Measurements from ENCODE around the gene KCNQ1. TPM values are rescaled to one million over a fixed set of nuclear protein-coding genes. Genes with fewer than 3 reads are reported as not detected.

The KCNQ1 gene
- total and polyA plus RNA-seq, 2 of the 13 experiments (the other 11 are each of a cell fraction or from before 2014, with no cell fraction given): 0.02 to 0.08 TPM

DNA sequence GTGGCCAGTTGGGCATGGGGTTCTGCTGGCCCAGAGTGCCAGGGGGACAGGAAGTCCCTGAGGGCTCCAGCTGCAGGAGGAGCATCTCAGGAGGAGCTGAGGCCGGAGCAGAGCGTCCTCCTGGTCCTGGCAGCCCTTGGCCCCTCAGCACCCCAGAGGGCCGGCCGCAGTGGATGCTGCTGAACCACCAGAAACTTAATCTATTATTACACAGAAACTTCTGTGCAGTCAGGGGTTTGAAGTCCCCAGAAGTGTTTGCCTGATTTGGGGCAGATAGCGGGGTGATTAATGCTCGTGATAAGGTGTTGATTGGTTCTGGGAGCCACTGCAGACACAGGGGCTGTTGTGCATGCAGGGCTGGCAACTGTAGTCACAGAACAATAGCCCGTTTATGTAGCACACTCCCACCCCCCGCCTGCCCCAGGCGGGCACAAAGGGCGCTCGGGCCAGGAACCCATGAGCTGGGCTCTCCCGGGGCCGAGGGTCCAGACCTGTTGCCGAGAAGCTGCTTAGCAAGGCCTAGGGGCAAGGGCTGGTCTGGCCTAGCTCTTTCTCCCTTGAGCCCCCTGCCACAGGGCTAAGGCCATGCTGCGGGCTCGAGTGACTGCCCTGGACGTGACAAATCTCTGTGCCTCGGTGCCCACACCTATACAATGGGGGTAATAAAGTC, 284.0 kb downstream of the KCNQ1 start (continued):
- TF ChIP-seq, protein P1, sequence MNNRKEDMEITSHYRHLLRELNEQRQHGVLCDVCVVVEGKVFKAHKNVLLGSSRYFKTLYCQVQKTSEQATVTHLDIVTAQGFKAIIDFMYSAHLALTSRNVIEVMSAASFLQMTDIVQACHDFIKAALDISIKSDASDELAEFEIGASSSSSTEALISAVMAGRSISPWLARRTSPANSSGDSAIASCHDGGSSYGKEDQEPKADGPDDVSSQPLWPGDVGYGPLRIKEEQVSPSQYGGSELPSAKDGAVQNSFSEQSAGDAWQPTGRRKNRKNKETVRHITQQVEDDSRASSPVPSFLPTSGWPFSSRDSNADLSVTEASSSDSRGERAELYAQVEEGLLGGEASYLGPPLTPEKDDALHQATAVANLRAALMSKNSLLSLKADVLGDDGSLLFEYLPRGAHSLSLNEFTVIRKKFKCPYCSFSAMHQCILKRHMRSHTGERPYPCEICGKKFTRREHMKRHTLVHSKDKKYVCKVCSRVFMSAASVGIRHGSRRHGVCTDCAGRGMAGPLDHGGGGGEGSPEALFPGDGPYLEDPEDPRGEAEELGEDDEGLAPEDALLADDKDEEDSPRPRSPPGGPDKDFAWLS (CRISPR knock-in tag; IDR thresholded peaks at IDR 0.05; ENCODE audit: borderline replicate concordance): 0 out of 2 replicates have a peak, but pooled peaks have one; percentile 63
- no peak for TF ChIP-seq NR1H2 (CRISPR knock-in tag; IDR thresholded peaks at IDR 0.05; ENCODE audit: borderline replicate concordance, low read depth)
- 0 out of 2 replicates have a peak, but pooled peaks have one; percentile 61 for TF ChIP-seq SMAD9 (CRISPR knock-in tag; IDR thresholded peaks at IDR 0.05)
- TF ChIP-seq THAP11 (CRISPR knock-in tag; IDR thresholded peaks at IDR 0.05): peak; percentile 57; the same call in 1 of the 2 replicates
- TF ChIP-seq NR2F2 (IDR thresholded peaks at IDR 0.05; ENCODE audit: borderline replicate concordance, low read depth): no peak
- no peak for TF ChIP-seq ZNF7 (CRISPR knock-in tag; IDR thresholded peaks at IDR 0.05)
- no peak for TF ChIP-seq ZNF615 (CRISPR knock-in tag; IDR thresholded peaks at IDR 0.05; ENCODE audit: borderline replicate concordance)
- no peak for TF ChIP-seq ZNF660 (CRISPR knock-in tag; IDR thresholded peaks at IDR 0.05; ENCODE audit: borderline replicate concordance, low read depth)
- TF ChIP-seq, protein P2, sequence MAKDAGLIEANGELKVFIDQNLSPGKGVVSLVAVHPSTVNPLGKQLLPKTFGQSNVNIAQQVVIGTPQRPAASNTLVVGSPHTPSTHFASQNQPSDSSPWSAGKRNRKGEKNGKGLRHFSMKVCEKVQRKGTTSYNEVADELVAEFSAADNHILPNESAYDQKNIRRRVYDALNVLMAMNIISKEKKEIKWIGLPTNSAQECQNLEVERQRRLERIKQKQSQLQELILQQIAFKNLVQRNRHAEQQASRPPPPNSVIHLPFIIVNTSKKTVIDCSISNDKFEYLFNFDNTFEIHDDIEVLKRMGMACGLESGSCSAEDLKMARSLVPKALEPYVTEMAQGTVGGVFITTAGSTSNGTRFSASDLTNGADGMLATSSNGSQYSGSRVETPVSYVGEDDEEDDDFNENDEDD (CRISPR knock-in tag; IDR thresholded peaks at IDR 0.05; ENCODE audit: borderline replicate concordance): peak; percentile 41; the same call in 1 of the 2 replicates
- TF ChIP-seq, protein P3, sequence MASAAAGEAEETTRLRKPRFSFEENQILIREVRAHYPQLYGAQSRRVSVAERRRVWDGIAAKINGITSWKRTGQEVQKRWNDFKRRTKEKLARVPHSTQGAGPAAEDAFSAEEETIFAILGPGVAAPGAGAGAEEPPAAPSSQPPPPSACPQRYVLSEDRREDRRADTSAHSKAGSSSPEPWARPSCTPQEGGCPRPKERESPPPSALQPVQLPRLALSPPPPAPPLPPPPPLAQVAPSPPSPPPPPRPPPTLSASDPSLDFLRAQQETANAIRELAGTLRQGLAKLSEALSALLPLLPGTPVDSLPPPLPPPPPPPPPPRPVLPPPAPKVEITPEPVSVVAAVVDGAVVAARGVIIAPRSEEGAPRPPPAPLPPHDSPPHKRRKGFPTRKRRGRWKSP (CRISPR knock-in tag; IDR thresholded peaks at IDR 0.05): peak; percentile 69
- no peak for TF ChIP-seq CC2D1A (CRISPR knock-in tag; IDR thresholded peaks at IDR 0.05)
- TF ChIP-seq ERF (CRISPR knock-in tag; IDR thresholded peaks at IDR 0.05): peak; percentile 44
- peak; percentile 46; the same call in 1 of the 2 replicates for TF ChIP-seq ZNF543 (CRISPR knock-in tag; IDR thresholded peaks at IDR 0.05)
- no peak for TF ChIP-seq PAX8 (CRISPR knock-in tag; IDR thresholded peaks at IDR 0.05; ENCODE audit: borderline replicate concordance)
- peak; percentile 52; the same call in 1 of the 2 replicates for TF ChIP-seq NR2C2 (CRISPR knock-in tag; IDR thresholded peaks at IDR 0.05; ENCODE audit: borderline replicate concordance)
- TF ChIP-seq ZFX (CRISPR knock-in tag; IDR thresholded peaks at IDR 0.05; ENCODE audit: low read depth): peak; percentile 95
- TF ChIP-seq, protein P4, sequence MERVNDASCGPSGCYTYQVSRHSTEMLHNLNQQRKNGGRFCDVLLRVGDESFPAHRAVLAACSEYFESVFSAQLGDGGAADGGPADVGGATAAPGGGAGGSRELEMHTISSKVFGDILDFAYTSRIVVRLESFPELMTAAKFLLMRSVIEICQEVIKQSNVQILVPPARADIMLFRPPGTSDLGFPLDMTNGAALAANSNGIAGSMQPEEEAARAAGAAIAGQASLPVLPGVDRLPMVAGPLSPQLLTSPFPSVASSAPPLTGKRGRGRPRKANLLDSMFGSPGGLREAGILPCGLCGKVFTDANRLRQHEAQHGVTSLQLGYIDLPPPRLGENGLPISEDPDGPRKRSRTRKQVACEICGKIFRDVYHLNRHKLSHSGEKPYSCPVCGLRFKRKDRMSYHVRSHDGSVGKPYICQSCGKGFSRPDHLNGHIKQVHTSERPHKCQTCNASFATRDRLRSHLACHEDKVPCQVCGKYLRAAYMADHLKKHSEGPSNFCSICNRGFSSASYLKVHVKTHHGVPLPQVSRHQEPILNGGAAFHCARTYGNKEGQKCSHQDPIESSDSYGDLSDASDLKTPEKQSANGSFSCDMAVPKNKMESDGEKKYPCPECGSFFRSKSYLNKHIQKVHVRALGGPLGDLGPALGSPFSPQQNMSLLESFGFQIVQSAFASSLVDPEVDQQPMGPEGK (CRISPR knock-in tag; IDR thresholded peaks at IDR 0.05): peak; percentile 92
- TF ChIP-seq, protein P5, sequence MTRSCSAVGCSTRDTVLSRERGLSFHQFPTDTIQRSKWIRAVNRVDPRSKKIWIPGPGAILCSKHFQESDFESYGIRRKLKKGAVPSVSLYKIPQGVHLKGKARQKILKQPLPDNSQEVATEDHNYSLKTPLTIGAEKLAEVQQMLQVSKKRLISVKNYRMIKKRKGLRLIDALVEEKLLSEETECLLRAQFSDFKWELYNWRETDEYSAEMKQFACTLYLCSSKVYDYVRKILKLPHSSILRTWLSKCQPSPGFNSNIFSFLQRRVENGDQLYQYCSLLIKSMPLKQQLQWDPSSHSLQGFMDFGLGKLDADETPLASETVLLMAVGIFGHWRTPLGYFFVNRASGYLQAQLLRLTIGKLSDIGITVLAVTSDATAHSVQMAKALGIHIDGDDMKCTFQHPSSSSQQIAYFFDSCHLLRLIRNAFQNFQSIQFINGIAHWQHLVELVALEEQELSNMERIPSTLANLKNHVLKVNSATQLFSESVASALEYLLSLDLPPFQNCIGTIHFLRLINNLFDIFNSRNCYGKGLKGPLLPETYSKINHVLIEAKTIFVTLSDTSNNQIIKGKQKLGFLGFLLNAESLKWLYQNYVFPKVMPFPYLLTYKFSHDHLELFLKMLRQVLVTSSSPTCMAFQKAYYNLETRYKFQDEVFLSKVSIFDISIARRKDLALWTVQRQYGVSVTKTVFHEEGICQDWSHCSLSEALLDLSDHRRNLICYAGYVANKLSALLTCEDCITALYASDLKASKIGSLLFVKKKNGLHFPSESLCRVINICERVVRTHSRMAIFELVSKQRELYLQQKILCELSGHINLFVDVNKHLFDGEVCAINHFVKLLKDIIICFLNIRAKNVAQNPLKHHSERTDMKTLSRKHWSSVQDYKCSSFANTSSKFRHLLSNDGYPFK (CRISPR knock-in tag; IDR thresholded peaks at IDR 0.05; ENCODE audit: borderline replicate concordance): no peak
- TF ChIP-seq ZNF598 (CRISPR knock-in tag; IDR thresholded peaks at IDR 0.05; ENCODE audit: borderline replicate concordance): peak; percentile 2; the same call in 1 of the 2 replicates
- TF ChIP-seq NBN (conservative IDR thresholded peaks at IDR 0.05): no peak
- TF ChIP-seq ZNF225 (CRISPR knock-in tag; IDR thresholded peaks at IDR 0.05): no peak

All from HepG2 (cell line).